GM18951 (cell line): Measurements from ENCODE around the gene KIF2C.
A peak's percentile ranks its signal among the peaks of the same experiment; 100 is the strongest.
"Not testable (repeated sequence)": the region's sequence is repeated elsewhere in the genome, so short reads cannot be mapped to it uniquely, and the experiment has no call there.

Experiments used
- POLR2A ChIP-seq: IDR thresholded peaks from 4 replicates; pipeline ENCODE4 v1.6.1; 2011; ENCODE audit warnings: mild to moderate bottlenecking; ENCODE audit not compliant: insufficient read length, insufficient read depth; ENCODE audit errors: extremely low read depth
- in situ Hi-C: fragments of 300-500 bp; cut with MboI; formaldehyde crosslinking; loops from one replicate; pipeline ENCODE4 v1.12.0; 2022; ENCODE audit warnings: low sequenced_read_pairs, mixed read lengths, inconsistent platforms; ENCODE audit not compliant: unreplicated experiment

The KIF2C gene

DNA sequence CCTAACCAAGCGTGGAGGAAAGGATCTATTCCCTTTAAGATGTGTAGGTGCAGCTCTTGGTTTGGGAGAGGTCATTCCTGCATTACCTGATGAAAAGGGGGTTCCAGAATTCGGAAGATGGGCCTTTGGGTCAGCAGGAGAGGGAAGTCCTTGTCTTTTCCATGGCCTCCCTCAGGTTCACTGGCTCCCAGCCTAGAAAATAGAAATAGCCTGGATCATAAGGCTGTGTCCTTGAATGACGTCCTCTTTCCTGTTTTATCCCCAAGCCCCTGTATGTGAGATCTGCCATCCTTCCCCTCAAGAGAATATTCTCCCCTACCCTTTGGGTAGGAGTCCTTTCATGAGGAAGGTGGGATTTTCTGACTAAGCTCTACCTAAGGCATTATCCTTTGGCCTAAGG lies 21.2 kb downstream of the KIF2C start:
- no peak for TF ChIP-seq POLR2A
- in situ Hi-C loops, result no loop called here

GRCh38 chr1:44766421-44766820 lies 26.8 kb downstream of the KIF2C start:
- in situ Hi-C loops, result not testable (repeated sequence)

GRCh38 chr1:44775078-44775929 lies 35.7 kb downstream of the KIF2C start, which contains the start of gene RPS8:
TSS of gene RPS8 (plus strand) at chr1:44775540. CDS start at chr1:44775597, 57 bp downstream.
- peak; percentile 99 for TF ChIP-seq POLR2A
- in situ Hi-C loops, result no loop called here

DNA sequence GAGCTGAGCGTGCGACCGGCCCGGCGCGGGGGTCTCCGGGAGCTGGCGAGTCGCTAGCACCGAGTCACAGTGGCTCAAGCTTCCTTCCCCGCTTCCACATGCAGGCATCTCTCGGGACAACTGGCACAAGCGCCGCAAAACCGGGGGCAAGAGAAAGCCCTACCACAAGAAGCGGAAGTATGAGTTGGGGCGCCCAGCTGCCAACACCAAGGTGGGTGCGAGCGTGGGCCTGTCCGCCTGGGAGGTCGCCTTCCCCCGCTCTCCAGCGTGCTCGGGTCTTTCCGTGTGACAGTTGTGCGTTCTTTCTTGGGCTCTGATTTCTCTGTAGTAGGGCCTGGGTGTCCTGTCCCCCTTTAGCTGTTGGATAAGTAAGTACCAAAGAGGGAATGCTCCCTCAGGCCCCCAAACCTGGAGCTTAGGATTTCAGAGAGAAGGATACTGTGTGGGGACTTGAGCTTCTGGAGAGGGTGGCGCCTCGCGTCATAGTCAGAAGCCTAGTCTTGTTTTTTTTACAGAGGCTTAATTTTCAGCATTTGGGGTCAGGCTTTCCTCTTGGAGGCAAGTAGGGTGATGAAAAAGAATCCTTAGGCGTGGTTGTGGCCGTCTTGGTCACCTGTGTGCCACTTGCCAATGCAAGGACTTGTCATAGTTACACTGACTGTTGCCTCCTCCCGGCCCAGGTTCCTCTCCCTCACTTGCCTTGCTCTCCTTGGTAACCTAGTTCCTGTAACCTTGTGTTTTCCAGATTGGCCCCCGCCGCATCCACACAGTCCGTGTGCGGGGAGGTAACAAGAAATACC lies 36.5 kb downstream of the KIF2C start:
- TF ChIP-seq POLR2A, result no peak
- in situ Hi-C loops, result no loop called here

DNA sequence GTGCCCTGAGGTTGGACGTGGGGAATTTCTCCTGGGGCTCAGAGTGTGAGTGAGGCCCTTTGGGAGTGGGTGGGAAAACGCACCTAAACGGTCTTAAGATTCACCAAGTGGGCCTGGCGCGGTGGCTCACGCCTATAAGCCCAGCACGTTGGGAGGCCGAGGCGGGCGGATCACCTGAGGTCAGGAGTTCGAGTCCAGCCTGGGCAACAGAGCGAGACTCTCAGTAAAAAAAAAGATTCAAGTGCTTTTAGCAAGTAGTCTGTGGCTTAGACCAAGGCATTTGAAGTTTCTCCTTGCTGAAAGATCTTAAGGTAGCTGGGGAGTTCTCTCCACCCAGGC lies 37.1 kb downstream of the KIF2C start:
- no peak for TF ChIP-seq POLR2A
- in situ Hi-C loops, result no loop called here

- no peak for TF ChIP-seq POLR2A
- in situ Hi-C loops, result no loop called here
Observed at GRCh38 chr1:44777547-44777946, 37.9 kb downstream of the KIF2C start.

GRCh38 chr1:44777969-44778635 lies 38.5 kb downstream of the KIF2C start:
- no peak for TF ChIP-seq POLR2A
- in situ Hi-C loops, result no loop called here

DNA sequence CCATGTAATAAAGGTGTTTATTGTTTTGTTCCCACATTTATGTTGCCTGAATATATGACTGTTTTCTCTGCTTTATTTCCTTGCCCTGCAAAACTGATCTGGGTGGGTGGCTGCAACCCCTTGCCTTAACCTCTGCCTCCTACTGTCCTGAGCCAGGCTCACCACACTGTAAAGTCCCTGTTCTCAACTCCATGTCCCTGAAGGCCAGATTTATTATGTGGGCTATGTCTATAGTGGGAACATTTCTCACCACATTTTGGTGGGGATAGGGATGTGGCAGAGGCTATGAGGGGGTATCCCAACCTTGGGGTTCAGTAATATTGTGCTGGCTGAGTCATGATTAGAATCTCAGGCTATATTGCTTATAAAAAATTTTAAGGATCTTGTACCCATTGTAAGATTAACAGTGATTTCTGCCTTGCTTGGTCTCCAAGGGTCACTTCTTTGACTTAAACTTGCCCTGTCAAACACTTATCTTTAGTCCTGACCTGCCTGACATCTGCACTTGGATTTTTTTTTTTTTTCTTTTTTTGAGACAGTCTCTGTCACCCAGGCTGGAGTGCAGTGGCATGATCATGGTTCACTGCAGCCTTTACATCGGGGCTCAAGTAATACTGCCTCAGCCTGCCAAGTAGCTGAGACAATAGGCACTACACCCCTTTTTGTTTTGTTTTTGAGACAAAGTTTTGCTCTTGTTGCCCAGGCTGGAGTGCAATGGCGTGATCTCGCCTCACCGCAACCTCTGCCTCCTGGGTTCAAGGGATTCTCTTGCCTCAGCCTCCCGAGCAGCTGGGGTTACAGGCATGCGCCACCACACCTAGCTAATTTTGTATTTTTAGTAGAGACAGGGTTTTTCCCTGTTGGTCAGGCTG lies 39.3 kb downstream of the KIF2C start:
- TF ChIP-seq POLR2A, result no peak
- in situ Hi-C loops, result no loop called here

DNA sequence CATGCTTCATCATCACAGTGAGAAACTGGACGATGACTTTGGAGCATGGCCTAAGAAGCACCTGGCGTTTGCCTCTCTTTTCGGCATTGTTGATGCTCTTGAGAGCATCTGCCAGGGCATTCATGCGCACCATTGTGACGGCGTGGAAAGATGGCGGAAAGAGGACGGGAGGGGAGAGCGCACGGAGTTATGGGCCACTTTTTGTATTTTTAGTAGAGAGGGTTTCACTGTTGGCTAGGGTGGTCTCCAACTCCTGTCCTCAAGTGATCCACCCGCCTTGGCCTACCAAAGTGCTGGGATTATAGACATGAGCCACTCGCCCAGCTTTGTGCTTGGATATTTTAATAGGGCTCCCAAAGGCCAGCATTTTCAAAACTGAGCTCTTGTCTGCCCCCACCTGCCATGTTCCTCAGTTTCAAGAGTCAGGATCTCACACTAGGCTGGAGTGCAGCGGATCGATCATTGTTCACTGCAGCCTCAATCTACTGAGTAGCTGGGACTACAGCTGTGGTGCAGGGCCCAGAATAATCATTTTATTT lies 41.0 kb downstream of the KIF2C start:
- in situ Hi-C loops, result no loop called here
- TF ChIP-seq POLR2A, result peak; percentile 22

GRCh38 chr1:44783697-44784093 lies 44.1 kb downstream of the KIF2C start:
- TF ChIP-seq POLR2A, result no peak
- in situ Hi-C loops, result no loop called here

GRCh38 chr1:44784094-44785028 lies 44.7 kb downstream of the KIF2C start:
- in situ Hi-C loops, result no loop called here
- peak; percentile 53 for TF ChIP-seq POLR2A

GRCh38 chr1:44785029-44785380 lies 45.4 kb downstream of the KIF2C start:
- TF ChIP-seq POLR2A, result no peak

More at GRCh38 chr1:44785029-44785380, 45.4 kb downstream of the KIF2C start:
- in situ Hi-C loops, result no loop called here
